Measurements from ENCODE around the gene TLR6.

Gene TLR6

DNA sequence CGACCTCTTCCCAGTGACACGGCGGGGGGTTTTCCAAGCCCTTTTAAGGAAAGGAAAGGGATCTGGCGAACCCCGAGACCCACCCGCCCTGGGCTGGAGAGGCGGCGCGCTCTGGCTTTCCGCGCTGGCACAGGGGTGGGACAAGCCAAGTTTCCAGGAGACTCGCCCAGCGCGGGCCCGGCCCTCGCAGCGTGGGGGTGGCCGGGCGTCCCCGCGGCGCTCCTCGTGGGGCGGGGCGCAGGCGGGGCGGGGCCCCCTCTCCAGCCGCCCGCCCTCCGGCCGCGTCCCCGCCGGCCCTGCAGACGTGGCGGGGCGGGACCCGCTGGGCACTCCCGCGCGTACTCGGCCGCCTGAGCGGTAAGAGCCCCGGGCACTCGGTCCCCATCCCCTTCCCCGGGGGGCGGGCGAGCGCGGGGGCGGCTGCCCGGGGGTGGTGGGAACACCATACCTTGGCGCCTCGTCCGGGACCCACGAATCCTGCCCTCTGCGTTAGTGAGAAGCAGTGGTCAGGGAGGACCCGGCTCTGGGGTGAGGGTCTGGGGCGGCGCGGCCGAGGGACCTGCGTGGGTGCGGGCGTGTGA is 11.0 kb upstream of the TLR6 start, which contains the start of gene FAM114A1:
TSS of gene FAM114A1 (plus strand) at position 329 of the 581 bp plus-strand sequence. CDS start 10,273 bp downstream, outside the sequence.
- DNase-seq = peak; percentile 37

DNA sequence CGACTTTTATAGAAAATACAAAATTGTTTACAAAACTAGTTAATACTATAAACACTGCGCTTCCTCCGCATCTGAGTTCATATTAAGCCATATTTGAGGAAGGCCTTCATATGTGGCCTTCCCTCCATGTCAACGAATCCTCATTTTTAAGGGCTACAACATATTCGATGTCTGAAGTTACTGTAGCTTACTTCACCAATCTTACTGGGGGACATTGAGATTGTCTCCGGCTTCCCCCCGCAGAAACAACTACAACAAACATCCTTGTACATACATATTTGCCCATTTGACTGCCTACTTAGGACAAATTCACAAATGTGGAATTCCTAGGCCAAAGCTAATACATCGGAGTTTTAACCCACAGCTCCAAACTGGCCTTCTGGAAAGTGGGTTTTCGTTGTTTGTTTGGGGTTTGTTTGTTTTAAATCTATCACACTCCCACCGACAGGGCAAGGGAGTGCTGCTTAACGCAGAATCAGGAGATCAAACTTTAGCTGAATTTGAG is 10.4 kb upstream of the TLR6 start:
- no peak for DNase-seq

DNA sequence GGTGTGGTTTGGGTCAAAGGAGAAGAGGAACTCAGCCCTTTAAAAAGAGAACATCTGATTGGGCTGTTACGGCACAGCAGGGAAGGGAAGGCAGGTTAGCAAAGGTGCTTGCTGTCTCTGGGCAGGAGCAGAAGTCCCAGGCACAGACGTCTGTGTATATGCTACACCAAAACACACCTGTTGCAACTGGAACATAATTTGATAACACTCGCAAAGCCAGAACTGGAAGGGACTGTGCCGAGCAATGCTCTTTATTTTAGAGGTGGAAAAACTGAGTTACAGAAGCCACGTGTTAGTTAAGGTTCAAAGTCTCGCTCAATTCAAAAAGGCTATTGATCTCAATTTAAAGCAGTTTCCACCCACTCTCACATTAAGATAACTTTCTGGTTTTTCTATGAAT is 8.8 kb upstream of the TLR6 start:
- no peak for DNase-seq

DNA sequence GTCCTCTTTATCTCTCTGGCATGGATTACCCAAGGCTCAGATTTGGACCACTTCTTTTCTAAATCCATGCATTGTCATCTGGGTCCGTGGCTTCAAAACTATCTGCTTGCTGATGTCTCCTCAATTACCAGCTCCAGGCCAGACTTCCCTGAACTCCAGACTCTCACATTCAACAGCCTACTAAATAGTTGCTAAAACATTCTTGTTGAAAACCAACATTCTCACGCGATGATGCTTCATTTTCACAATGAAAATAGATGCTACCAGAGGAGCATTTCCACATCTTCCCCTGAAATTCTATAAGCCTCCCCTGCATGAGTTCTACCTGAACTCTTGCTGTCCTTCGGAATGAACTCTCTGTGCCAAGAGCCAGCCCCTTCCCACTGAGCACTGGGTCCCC is 5.2 kb upstream of the TLR6 start:
- DNase-seq = no peak

DNA sequence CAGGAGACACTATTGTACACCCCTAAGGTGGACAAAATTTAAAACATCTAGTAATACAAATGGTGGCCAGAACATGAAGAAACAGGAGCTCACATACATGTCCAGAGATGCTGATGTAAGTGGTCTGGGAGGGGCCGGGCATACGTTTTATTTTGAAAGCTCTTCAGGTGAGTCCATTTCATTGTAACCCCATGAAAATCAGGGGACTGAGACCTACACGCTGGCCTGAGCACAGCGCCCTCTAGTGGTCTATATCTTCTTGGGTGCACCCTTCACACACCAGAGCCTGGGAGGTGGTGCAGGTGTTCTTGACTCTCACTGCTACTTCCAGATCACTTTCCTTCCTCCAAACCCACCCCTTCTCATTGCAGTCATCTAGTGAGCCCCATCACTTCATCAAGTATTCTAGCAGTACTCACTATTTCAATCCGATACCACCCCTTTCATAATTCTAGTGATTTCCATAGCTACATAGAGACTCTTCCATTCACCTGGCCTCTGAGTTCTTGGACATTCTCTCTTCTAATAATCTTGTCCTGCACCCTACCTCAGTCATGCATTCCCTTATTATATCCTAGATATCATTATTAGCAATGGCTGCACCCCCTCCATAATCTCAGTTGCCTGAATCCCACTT is 4.3 kb upstream of the TLR6 start:
- DNase-seq = peak; percentile 71

DNA sequence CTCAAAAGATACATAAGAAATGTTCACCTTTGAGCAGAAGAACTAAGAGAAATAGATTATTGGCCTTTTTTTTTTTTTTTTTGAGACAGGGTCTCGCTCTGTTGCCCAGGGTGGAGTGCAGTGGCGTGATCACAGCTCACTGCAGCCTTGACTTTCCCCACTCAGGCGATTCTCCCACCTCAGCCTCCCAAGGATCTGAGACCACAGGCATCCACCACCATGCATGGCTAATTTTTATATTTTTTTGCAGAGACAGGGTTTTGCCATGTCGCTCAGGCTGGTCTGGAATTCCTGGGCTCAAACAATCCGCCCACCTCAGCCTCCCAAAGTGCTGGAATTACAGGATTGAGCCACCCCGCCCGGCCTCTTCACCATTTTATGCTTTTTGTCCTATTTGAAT is 2.9 kb upstream of the TLR6 start:
- DNase-seq = no peak

DNA sequence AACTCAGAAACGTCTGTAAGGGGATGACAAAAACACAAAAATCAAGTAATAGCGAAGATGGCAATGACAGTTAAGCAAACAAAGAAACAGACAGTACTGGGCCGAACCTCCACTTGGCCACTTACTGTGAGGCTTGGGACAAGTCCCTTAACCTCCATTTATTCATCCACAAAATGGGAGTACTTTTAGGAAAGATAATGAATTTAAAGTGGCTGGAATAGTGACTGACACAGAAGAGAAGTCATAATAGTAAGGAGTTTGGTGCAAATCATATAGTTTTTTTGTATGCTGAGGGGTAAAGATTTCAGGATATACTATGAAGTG is 1.4 kb upstream of the TLR6 start:
- no peak for DNase-seq

DNA sequence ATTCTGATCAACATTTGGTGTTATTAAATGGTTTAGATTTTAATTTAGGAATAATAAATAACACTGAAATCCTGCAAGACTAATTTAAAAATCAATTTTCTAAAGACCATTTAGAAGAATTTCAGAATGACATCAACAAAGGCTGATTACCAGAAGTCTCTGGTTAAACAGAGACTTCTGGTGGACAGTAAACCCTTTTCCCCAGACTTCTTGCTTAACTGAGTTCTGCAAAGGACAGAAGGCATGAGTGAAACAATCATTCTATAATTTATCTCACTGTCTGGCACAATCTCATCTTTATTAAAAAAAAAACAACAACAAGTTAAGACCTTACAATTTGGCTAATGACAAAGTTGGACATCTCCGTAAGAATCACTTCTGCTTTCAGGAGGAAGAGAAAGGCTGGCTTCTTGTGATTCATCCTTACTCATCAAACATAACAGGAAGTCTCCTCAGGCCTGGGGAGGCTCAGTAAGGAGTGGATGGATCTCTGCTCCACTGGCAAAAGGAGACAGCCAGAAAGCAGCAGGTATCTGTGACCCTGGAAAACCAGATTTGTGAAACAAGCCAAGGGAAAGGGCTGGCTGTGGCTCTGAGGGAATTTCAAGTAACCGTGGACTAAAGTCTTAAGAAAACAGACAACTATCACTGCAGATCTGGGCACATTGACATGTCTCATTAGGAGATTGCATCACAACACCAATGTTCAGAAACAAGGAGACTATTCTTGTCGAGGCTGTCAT is 908 bp upstream of the TLR6 start:
- peak; percentile 59 for DNase-seq

DNA sequence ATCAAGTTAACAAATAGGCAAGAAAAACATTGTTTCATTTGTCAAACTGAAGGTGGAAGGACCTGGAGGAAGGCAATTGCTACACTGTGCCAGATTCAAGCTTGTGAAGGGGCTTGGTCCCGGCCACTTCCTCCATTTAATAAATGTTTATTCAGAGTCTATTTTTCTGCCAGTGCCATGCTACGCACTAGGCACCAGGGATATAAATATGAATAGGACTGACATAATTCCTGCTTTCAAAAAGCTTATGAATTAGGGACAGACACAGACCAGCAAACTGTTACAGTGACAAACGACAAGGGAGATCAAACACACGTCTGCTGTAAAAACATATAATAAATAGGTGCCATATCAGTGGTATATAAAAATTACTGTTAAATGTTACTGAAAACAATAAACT is 571 bp downstream of the TLR6 start:
- DNase-seq = peak; percentile 22

DNA sequence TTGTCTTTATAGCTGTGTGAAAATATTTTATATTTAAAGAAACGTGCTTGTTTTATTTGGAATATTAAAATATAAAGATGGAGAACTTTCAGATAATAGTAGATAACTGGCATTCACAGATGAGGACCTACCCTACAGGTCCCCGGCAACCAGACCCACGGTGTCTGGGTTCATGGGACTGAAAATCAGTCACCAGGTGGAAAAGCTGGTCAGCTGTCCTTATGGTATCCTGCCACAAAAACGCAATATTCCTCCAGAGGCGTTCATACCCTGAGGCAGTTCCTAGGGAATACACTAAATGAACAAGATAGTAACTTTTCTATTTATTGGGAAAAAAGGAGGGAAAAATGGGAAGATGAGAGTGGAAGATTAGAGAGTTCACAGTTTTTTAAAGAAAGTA is 1.2 kb downstream of the TLR6 start:
- no peak for DNase-seq

DNA sequence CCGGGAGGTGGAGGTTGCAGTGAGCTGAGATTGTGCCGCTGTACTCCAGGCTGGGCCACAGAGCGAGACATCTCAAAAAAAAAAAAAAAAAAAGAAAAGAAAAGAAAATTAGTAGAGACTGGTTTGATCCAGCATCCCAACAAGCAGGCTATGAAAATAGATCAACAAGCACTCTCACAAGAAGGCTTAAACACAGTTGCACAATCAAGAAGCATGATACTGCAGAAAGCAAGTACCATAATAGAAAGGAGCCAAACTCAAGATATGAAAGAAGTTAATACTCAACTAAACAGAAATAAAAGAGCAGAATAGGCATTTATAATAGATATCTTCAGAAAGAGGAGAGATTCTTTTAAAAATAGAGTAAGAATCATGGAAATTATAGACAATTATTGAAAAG is 10.6 kb downstream of the TLR6 start:
- DNase-seq = no peak

DNA sequence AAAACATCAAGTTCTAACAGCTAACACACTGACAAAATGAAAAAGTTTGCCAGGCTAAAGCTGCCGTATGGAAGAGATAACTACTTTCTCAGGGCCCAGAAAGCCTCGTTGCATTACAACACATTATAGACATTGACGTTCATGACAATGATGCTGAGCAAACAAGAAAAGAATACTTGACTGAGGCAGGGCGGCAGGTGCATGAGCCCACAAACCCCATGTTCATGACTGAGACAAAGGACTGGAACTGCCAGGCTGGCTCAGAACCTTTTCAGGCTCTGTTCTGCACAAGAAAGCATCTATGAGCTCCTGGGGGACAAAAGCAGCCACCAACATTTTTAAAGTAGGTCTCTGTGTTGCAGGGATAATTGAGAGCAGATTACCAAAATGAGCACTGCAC is 13.6 kb downstream of the TLR6 start:
- no peak for DNase-seq

DNA sequence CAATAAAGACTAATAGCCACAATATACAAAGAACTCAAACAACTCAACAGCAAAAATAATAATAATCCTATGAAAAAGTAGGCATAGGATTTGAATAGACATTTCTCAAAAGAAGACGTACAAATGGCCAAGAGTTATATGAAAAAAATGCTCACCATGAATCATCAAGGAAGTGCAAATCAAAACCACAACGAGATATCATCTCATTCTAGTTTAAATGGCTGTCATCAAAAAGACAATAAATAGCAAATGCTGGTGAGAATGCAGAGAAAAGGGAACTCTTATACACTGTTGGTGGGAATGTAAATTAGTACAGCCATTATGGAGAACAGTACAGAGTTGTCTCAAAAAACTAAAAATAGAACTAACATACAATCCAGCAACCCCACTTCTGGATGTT is 18.8 kb downstream of the TLR6 start:
- no peak for DNase-seq

DNA sequence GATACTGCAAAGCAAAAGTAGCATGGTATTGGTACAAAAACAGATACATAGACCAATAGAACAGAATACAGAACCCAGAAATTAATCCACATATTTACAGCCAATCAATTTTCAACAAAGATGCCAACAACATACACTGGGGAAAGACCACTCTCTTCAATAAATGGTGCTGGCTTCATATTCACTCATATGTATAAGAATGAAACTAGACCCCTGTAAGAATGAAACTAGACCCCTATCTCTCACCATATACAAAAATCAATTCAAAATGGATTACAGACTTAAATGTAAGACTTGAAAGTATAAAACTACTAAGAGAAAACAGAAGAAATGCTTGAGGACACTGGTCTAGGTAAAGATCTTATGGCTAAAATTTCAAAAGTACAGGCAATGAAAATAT is 19.3 kb downstream of the TLR6 start:
- DNase-seq = no peak

DNA sequence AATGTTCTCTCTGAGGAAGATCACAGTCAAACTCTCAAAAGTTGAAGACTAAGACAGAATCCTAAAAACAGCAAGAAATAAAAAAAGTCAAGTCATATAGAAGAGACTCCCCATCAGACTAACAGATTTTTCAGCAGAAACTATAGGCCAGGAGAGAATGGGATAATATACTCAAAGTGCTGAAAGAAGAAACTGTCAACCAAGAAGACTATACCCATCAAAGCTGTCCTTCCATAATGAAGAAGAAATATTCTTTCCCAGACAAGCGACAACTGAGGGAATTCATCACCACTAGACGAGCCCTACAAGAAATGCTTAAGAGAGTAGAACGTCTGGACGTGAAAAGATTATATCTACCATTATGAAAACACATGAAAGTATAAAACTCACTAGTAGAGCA is 22.0 kb downstream of the TLR6 start:
- no peak for DNase-seq

DNA sequence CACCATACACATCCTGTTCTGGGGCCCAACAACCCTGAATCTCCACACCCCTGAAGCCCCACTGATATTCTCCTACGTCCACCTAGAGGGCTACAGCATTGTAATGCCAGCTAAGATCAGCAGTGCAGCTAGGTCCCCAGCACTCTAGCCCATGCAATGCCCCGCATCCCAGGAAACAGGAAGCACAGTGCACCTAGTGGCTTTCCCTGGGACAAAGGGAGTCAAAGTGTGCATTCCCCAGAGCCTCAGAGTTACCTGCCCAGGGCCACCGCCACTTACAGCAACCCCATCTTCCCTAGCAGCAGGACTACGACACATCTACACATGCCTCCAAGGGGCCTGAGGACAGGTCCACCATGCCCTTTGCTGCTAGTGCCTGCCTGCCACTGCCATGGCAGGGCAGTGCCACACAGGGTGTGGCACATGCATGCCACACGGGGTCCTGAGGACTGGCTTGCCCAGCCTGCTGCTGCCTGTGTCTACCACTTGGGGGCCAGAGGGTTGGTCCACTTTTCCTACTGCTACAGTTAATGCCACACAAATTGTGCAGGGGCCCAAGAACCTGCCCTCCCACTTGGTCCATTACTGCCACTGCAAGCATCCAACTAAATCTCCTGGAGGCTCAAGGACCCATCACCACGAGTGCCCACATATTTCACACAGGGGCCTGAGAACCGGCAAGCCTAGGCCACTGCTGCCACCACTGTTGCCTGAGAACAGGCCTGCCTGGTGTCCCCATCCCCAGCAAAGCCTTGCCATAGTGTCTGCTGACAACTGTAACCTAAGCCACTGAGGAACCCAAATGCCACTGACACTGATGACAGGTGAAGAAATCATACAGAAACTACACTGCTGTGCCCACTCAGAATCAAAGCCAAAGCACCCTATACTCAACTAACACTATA is 23.7 kb downstream of the TLR6 start:
- DNase-seq = no peak

DNA sequence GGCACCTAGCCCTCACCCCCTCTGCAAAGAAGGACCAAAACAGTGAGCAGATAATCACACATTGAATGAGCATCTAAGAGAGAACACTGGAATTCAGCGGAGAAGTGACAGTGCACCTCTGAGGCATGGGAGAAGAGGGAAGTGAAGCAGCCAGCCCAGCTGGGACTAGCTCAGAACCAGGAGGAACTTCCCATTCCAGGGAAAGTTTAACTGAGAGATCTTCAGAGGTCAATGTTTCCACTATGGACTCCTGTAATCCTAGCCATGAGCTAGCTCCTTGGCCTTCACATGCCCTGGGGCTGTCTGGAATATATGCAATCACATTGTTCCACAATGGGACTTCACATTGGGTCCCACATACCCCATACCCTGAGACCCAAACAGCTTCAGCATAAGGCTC is 24.4 kb downstream of the TLR6 start:
- DNase-seq = no peak

DNA sequence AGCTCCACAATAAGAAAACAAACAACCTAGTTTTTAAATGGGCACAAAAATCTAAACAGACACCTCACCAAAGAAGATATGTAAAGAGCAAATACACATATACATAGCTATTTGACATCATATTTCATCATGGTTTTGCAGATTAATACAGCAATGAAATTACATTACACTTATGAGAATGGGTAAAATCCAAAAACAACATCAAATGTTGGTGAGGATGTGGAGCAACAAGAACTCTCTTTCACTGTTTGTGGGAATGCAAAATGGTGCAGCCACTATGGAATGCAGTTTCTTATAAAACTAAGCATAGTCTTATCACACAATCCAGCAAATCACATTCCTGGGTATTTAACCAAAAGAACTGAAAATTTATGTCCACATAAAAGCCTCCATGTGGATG is 25.0 kb downstream of the TLR6 start:
- no peak for DNase-seq

DNA sequence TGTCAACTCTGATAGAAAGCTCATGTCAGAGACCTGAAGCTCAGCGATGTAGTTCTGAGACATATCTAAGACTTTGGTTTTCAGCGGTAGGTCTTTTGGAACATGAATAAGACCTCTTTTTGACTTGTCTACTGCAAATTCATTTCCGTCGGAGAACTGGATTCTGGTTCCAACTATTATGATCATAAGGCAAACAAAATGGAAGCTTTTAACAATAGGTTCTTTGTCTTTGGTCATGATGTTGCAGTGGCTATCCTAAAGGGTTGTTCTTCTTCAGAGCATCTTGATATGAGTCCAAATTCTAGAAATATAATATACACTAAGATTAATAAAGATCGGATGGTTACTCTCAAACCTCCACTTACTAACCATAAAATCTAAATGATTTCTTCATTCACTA is 27.4 kb downstream of the TLR6 start:
- DNase-seq = no peak

DNA sequence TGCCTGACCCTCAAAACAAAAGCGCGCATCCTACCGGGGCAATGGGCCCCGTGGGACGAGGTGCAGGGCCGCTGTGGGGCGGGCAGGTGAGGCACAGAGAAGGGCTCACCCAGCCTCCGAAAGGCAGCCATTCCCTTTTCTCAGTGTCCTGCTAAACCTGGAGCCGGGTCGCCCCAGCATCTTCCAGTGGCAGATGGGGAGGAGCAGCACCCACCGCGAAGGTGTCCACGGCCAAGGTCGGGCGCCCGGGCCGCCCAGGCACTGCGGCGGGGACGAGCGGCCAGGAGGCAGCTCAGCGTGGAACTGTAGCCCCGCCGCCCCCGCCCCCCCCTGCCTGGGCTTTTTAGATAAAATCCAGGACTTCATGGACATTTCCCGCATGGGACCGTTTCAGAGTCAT is 32.9 kb downstream of the TLR6 start:
- DNase-seq = no peak

DNA sequence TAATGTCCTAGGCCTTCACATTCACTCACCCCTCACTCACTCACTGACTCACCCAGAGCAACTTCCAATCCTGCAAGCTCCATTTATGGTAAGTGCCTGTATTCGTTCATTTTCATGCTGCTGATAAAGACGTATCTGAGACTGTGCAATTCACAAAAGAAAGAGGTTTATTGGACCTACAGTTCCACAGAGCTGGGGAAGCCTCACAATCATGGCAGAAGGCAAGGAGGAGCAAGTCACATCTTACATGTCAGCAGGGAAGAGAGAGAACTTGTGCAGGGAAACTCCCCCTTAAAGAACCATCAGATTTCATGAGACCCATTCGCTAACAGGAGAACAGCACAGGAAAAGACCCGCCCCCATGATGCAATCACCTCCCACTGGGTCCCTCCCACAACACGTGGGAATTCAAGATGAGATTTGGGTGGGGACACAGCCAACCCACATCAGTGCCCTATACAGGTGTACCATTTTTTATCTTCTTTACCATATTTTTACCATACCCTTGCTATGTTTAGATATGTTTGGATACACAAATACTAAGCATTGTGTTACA is 33.8 kb downstream of the TLR6 start:
- DNase-seq = no peak

DNA sequence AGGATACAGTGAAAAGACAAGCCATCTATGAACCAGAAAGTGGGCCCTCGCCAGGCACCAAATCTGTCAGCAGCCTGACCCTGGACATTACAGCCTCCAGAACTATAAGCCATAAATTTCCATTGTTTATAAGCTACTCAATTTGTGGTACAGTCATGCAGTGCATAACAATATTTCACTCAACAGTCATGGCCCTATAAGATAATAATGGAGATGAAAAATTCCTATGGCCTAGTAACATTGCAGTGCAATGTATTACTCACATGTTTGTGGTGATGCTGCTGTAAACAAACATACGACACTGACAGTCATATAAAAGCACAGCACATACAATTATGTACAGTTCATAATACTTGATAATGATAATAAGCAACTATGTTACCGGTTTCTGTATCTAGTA is 34.9 kb downstream of the TLR6 start:
- DNase-seq = no peak

Measured in CD4-positive, alpha-beta T cell treated with Interleukin-17A for 4 hours (primary cell).